NCI-H345 (cell line): ENCODE results near the gene NPBWR2.
"Not testable (repeated sequence)": the region's sequence is repeated elsewhere in the genome, so short reads cannot be mapped to it uniquely, and the experiment has no call there.

Experiments
- DNase-seq: peaks from one replicate; lab custom pipeline; 2025; lab: John Stamatoyannopoulos, UW

Gene NPBWR2

DNA sequence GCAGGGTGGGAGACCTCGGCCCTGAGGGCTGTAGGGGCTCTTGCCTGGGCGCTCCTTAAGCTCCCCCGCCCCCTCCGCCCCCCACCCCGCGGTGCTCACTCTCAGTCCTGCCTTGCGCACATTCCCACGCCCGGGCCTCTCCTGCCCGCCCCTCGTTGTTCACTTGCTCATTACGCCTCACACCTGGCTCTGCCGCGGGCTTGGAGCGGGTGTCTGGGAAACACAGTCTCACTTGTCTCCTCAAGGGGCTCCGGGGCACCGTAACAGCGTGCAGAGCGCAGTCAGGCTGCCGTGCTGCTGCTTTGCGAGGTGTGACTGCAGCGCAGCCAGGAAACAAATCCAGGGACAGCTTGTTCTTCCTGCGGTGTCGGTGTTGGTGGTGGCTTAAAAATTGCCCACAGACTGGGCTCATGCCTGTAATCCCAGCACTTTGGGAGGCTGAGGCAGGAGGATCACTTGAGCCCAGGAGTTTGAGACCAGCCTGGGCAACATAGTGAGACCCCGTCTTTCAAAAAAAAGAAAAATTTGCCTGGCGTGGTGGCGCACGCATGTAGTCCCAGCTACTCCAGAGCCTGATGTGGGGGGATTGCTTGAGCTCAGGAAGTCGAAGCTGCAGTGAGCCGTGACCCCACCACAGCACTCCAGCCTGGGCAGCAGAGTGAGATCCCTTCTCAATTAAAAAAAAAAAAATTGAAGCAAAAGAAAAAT is 4.6 kb downstream of the NPBWR2 start:
- peak; percentile 77 for DNase-seq

DNA sequence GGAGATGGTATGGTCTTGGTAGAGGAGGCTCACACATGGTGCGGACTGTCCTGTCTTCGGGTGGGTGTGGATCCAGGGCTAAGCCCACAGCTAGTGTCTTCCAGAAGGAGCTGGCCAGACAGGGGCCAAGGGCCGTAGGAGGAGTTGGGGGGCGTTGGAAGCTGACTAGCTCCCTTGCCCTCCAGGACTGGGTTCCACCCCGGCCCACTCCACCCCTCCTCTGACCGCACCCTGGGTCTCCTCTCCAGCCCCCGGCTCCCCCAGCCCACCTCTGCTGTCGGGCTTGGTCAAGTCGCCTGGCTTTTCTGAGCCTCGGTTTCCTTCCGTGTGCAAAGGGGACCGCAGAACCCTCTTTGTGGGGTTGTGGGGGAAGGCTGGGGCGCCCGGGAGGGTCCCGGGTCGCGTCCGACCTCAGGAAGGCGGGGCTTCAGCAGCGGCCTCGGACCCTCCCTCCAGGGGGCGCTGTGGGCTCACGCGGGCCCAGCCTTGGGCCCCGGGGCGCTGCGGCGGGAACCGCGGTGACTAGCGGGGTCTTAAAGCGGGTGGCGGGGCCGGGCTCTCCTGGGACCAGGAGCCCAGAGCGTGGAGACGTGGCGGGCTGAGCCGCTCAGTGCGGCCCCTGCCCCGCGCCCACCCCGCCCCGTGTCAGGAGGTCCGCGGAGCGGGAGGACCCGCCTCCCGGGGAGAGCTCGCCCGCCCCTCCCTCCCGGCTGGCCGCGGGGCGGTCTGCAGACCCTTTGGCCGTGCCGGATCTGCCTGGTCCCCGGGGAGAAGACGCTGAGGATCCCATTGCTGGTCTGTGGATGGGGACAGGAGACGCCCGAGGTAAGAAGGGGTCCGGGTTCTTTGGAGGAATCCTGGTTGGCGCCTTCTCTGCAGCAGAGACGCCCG is 5.4 kb downstream of the NPBWR2 start:
- DNase-seq, result peak; percentile 67

DNA sequence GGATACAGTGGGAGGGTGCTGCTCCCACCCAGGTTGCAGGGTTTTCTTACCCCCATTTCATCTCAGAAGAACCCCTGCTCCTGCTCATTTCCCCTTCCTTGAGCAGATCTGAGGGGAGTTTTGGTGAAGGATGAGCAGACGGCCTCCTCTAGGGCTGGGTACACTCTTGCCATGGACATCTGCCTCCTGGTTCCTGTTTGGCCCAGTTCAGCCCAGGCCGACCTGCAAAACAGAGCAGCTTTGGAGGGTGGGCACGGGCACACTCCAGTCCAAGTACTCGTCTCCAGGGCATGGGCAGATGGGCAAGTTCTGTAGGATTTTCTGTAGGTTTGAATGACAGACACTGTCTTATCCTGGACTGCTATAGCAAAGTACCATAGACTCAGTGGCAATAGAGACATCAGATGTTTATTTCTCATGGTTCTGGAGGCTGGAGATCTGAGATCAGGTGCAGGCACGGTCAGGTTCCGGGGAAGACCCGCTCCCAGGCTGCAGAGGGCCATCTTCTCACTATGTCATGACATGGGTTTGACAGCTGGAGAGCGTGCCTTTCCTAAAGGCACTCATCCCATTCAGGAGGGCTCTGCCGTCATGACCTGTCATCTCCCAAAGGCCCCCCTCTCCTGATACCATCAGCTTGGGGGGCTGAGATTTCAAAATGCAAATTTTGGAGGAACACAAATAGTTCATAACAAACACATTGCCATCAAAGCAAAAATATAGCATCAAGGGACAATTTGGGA is 6.2 kb downstream of the NPBWR2 start:
- DNase-seq, result no peak

DNA sequence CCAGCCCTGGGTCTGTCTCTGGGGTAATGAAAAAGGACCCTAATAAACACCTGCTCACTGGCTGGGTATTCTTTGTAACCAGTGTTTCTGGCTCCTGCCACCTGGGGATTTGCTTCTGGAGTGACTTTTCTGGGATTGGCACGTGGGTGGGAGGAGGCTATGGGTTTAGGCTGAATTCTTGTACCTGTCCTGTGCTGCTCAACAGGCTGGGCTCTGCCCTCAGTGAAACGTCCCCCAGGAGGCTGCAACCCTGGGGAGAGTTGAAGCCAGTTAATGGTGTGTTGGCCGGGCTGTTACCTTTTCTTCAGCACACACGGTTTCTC is 6.8 kb downstream of the NPBWR2 start:
- DNase-seq, result no peak

DNA sequence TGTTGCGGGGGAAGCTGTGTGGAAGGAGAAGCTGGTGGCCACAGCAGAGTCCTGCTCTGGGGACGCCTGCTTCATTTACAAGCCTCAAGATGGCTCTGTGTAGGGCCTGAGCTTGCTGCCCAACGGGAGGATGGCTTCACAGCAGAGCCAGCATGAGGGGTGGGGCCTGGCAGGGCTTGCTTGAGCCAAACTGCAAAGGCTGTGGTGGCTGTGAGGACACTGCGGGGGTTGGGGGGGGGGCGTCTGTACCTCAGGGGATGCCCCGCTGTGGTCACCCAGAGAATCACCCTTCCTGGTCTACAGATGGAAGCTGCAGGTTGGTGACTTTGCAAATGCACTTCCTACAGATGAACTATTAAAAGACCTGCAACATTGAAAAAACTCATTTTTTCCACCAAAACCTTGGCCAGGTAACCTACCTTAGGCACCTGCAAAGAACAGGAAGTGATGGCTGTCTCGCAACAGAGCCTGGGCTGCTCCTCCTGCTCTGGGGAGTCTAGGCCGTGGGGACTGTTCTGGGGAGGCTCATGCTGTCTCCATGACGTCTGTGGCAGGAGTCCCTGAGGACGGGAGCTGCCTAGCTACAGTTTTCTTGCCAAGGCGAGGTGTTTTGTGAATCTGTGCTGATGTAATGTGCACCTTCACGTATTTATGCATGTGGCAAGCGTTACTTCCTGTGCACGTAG is 7.3 kb downstream of the NPBWR2 start:
- no peak for DNase-seq

DNA sequence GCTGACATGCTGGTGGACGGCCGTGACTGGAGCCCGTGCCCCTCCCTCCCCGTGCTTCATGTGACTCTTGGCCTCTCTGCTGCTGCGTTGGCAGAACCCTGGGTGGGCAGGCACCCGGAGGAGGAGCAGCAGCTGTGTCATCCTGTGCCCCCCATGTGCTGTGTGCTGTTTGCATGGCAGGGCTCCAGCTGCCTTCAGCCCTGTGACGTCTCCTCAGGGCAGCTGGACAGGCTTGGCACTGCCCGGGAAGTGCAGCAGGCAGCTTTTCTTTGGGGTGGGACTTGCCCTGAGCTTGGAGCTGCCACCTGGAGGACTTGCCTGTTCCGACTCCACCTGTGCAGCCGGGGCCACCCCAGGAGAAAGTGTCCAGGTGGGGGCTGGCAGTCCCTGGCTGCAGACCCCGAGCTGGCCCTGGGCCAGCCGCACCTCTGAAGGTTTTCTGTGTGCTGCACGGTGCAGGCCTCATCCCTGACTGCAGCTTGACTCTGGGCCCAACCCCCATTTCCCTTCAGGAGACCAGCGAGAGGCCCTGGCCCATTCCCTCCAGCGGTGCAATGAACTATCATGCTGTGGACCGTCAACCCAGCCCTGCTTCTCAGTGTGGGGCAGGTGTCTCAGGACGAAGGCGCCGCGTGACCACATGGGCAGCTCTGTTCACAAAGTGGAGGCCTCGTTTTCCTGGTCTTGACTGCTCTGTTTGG is 8.1 kb downstream of the NPBWR2 start:
- peak; percentile 72 for DNase-seq

DNA sequence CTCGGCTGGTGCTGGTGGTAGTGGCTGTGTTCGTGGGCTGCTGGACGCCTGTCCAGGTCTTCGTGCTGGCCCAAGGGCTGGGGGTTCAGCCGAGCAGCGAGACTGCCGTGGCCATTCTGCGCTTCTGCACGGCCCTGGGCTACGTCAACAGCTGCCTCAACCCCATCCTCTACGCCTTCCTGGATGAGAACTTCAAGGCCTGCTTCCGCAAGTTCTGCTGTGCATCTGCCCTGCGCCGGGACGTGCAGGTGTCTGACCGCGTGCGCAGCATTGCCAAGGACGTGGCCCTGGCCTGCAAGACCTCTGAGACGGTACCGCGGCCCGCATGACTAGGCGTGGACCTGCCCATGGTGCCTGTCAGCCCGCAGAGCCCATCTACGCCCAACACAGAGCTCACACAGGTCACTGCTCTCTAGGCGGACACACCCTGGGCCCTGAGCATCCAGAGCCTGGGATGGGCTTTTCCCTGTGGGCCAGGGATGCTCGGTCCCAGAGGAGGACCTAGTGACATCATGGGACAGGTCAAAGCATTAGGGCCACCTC is 8.8 kb downstream of the NPBWR2 start:
- DNase-seq, result no peak

DNA sequence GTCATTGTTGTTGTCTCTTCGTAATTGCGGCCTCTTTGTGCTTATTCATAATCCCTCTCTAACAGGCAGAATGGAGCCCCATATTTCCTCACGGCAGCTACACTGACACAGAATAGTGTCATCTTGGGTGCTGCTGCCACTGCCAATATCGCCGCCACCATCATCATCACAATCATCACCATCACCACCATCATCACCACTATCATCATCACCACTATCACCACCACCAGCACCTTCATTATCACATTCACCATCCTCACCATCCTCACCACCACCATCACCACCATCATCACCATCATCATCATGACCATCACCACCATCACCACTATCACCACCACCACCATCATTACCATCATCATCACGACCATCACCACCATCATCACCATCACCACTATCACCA is 10.8 kb downstream of the NPBWR2 start:
- no peak for DNase-seq

DNA sequence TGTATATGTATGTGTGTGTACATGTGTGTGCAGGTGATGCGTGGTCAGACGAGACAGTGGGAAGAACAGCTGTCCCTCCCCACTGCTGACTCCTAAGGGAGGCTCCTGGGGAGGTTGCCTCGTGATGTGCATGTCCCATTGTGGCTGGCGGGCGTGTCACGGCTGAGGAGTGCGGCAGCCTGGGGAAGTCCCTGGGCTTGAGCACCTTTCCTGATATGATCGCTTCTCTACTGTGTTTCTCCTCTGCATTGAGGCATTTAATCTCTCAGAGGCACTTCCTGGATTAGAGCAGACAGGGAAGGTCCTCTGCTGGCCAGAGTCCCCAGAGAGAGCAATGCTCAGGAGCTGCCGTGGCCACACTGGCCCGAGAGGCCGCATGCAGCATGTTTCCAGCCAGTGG is 11.4 kb downstream of the NPBWR2 start:
- DNase-seq, result no peak

DNA sequence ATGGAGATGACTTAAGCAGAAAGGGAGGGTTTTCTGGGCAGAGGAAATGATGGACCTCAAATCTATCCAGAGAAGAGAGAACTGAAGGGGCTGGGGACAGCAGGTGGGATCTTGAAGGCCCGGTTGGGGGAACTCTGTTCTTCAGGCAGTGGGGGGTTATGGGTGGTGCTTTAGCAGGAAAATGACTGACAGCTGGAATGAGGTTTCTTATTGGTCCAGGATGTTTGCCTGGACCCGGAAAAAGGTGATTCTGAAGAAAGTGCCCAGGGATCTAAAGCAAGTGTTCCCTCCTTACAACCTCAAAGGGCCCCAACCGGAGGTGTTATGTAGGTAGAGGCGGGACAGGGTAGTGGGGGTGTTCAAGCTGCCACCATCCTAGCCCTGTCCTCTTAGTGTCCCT is 11.9 kb downstream of the NPBWR2 start:
- DNase-seq, result no peak

DNA sequence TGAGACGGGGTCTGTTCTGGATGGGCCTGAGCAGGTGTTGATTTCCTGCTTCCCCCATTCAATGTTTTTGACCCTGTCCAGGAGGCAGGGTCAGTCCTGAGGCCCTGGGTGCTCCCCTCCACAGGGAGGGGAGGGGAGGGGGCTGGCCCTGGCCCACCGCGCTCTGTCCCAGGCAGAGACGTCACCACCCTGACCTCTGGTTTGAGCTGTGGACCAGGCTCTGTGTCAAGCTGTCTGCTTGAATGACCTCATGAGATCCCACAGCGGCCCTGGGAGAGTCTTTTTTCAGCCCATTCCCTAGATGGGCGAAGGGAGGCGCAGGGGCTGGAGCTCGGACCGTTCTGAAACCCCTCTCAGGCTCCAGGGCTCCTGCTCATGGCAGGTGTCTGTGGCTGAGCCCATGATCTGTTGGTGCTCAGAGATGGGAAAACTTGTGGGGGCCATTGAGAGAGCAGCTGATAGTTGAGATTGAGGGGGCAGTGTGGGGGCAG is 14.3 kb downstream of the NPBWR2 start:
- DNase-seq, result no peak

DNA sequence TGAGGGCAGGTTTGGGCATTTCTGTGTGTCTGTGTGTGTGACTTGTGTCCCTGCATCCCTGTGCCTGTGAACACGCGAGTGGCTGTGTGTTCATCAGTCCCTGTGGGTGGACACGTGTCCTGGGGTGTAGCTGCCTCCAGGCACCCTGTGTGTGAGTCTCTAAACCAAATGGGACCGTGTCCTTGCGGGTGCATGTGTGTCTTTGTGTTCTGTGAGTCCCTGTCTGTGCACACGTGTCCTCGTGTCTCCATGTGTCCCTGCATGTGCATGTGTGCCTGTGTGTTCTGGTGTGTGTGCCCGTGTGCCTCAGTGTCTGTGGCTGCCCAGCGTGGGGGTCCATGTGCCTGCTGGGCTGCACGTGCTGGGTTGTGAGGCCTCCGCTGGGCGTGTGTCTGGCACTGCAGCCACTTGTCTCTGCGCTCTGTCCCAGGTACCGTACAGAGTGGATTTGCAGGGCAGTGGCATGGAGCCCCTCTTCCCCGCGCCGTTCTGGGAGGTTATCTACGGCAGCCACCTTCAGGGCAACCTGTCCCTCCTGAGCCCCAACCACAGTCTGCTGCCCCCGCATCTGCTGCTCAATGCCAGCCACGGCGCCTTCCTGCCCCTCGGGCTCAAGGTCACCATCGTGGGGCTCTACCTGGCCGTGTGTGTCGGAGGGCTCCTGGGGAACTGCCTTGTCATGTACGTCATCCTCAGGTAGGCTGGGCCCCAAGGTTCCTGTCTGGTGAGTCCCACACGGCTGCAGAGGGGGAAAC is 14.9 kb downstream of the NPBWR2 start:
- no peak for DNase-seq

DNA sequence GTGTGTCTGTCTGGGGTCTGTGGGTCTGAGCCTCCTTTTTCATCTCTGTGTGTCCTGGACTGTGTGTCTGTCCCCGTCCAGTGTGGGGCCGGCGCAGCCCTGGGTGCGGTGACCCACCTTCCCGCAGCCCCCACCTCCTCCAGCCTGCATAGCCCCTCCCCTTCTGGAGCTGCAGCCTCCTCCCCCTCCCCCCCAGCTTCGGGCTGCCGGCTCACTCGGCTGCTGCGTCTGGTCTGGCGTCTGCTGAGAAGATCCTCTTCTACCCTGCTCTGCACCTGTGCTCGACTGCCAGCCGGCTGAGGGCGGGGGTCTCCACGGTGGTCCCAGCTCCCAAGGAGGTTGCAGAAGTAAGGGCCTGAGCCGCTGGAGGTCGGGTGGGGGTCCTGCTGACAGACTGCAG is 15.6 kb downstream of the NPBWR2 start:
- DNase-seq, result peak; percentile 49

DNA sequence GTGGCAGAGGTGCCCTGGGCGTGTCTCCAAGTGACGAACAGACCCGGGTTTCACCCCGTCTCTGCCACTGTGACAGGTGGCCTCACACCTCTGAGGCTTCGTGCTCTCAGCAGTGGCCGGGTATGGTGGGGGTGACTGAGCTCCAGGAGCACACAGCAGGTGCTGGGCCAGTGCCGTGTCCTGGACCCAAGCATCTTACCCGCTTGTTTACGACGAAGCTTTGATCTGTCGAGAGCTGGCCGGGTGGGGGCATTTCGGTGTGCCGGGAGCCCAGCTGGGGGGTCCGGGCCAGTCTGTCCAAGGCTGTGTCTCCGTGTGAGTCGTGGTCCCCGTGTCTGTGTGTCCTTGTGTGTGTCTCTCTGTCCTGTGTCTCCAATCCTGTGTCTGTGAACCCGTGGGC is 16.0 kb downstream of the NPBWR2 start:
- no peak for DNase-seq

DNA sequence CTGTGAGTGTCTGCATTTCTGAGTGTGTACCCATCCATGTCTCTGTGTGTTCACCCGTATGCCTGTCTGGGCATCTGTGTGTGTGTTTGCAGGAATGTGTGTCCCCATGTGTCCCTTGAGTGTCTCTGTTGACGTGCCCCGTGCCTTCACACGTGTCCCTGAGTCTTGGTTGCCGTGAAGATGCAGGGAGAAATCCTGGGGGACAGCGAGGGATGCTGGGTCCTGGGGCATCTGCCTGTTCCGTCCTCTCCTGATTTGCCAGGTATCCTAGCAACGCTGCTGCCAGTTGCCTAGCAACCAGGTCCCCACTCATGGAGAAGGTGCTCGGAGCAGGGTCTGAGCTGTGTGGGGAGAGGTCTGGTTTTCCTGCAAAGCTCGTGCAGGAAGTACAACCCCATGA is 17.2 kb downstream of the NPBWR2 start:
- peak; percentile 51 for DNase-seq

DNA sequence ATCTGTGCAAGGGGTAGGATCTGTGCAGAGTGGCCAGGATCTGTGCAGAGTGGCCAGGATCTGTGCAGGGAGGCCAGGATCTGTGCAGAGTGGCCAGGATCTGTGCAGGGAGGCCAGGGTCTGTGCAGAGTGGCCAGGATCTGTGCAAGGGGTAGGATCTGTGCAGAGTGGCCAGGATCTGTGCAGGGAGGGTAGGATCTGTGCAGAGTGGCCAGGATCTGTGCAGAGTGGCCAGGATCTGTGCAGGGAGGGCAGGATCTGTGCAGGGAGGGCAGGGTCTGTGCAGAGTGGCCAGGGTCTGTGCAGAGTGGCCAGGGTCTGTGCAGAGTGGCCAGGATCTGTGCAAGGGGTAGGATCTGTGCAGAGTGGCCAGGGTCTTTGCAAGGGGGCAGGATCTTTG is 18.8 kb downstream of the NPBWR2 start:
- DNase-seq, result not testable (repeated sequence)

DNA sequence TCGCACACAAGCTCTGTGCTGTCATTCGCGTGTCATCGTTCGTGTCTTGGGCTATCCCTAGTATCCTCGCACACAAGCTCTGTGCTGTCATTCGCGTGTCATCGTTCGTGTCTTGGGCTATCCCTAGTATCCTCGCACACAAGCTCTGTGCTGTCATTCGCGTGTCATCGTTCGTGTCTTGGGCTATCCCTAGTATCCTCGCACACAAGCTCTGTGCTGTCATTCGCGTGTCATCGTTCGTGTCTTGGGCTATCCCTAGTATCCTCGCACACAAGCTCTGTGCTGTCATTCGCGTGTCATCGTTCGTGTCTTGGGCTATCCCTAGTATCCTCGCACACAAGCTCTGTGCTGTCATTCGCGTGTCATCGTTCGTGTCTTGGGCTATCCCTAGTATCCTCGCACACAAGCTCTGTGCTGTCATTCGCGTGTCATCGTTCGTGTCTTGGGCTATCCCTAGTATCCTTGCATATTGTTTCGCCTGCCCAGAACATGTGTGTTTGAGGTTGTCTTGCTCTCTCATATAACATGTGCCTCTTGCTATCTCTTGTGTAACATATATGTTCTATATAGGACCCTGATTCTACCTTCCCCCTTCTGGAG is 20.0 kb downstream of the NPBWR2 start:
- DNase-seq, result not testable (repeated sequence)

DNA sequence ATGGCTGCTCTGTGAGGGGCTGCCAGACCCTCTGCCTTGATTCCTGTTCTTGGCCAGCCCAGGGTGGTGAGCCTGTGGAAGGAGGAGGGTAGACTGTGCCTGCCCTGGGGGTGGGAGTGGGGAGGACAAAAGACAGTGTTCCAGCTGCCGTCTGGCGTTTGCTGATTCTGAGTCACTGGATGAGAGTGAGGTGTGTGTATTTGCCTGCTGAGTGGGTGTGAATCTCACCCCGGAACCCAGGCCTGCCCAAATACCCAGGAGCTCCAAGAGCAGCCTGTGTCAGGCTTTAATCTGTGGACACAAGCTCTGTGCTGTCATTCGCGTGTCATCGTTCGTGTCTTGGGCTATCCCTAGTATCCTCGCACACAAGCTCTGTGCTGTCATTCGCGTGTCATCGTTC is 20.6 kb downstream of the NPBWR2 start:
- no peak for DNase-seq

DNA sequence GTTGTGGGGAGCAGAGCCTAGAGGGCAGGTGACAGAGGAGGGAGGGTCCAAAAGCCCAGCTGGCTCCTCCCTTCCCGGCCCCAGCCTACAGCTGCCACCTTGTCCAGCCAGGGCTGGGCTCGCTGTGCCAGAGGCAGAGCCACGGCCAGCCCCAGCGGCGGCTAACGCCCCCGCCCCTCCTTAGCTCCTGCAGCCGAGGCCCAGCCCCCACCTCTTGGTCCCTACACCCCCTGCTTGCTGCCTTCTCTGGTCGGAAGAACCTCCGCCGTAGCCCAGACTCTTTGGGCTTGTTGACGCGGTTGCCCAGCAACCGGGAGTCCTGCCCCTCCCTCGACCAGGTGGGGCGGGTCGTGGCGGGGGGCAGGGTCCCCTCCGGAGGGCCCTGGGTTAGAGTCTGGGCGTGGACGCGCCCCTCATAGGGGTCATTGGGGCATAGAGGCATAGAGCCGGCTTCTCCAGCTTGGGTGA is 22.6 kb downstream of the NPBWR2 start:
- peak; percentile 28 for DNase-seq
